MM.1S (cell line): Measurements from ENCODE around the gene CD48.

Source experiments
- CTCF ChIP-seq: fragments of 300-600 bp; sonication (generic); IDR thresholded peaks from 2 replicates; pipeline ENCODE4 v1.5.1; 2016; ENCODE audit warnings: antibody characterized with exemption, low read length, mixed read lengths
- EZH2 ChIP-seq: fragments of 300-600 bp; sonication (generic); optimal IDR thresholded peaks from 2 replicates; pipeline ENCODE3; 2017; ENCODE audit warnings: low read depth, mild to moderate bottlenecking, antibody characterized with exemption, low read length, mixed read lengths

- TF ChIP-seq CTCF (no peak), EZH2 (no peak)
These were observed 46.9 kb upstream of the CD48 start for GRCh38 chr1:160758521-160758920.
